GM18517 (cell line): ENCODE measurements around the gene ZNF689.
"Not testable (repeated sequence)": the region's sequence is repeated elsewhere in the genome, so short reads cannot be mapped to it uniquely, and the experiment has no call there.

ENCODE experiments used
- ATAC-seq: cut with Tn5 transposase; IDR thresholded peaks from one replicate; pipeline ENCODE4 v1.9.1; 2021; ENCODE audit warnings: mild to moderate bottlenecking, moderate library complexity; ENCODE audit not compliant: unreplicated experiment

ZNF689 gene

DNA sequence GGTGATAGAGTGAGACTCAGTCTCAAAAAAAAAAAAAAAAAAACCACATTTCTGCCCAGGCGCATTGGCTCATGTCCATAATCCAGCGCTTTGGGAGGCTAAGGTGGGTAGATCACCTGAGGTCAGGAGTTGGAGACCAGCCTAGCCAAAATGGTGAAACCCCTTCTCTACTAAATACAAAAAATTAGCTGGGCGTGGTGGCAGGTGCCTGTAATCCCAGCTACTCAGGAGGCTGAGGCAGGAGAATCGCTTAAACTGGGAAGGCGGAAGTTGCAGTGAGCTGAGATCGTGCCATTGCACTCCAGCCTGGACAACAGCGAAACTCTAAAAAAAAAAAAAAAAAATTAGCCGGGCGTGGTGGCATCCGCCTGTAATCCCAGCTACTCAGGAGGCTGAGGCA, 26.9 kb upstream of the ZNF689 start:
- ATAC-seq, result not testable (repeated sequence)

GRCh38 chr16:30636599-30636998, 26.4 kb upstream of the ZNF689 start:
- no peak for ATAC-seq

DNA sequence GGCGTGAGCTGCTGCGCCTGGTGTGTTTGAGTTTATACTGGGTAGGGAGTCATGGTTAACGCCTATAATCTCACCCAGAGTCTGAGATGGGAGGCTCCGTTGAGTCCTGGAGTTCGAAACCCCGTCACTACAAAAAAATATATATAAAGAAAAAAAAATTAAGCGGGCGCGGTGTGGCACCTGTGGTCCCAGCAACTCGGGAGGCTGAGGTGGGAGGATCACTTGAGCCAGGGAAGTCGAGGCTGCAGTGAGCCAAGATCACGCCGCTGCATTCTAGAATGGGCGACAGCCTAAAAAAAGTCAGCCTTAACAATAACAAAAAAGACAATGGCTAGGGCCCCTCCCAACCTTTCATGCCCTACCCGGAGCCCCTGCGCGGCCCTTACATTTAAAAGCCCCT, 23.3 kb upstream of the ZNF689 start:
- no peak for ATAC-seq

GRCh38 chr16:30632454-30632853, 22.3 kb upstream of the ZNF689 start:
- not testable (repeated sequence) for ATAC-seq

DNA sequence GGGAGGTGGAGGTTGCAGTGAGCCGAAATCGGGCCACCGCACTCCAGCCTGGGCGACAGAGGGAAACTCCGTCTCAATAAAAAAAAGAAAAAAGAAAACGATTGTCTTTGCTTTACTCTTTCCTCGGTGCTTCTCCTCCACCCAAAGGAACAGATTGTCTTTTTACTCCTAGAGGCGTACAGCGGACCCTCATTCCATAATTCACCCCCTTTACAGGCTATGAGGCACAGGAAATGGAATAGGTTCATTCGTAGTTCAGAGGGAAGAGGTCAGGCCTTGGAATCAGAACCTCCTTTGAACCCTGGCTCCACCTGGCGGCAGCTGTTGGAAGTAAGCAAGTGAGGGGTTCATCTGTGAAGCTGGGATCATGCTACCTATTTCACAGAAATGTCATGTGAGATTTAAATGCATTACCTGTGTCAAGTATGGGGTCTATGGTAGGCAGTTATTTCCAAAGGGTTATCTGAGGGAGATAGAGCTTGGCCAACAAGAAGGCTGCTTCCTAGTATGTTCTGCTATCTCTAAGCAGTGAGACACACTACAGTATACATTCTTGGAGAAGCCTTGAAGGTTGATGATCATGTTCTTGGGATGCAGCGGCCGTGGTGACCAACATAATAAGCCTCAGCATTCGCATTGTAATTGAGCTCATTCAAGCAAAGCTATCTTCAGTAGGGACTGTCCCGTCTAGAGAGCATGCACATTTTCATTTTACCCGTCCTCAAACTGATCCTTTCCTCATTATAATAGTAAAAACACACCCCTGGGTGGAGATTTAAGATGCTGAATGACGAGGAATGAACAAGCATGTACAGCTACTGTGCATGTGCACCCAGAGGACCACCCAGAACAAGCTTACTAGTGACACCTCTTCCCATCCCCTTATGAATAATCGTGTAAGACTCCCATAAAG, 18.7 kb upstream of the ZNF689 start:
- ATAC-seq, result no peak

DNA sequence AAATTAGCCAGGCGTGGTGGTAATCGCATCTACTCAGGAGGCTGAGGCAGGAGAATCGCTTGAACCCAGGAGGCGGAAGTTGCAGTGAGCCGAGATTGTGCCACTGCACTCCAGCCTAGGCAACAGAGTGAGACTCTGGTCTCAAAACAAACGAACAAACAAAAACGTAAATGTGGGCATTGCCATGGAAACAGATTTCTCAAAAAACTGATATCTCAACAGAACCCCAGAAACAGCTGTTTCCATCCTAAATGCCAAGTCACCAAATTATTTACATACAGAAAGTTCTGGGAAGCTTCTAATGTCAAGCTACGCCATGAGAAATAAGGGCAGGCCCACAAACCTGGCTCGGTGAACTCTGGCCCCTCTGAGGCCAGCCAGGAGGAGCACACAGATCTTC, 16.0 kb upstream of the ZNF689 start:
- ATAC-seq, result no peak

GRCh38 chr16:30623536-30624283, 13.5 kb upstream of the ZNF689 start:
- ATAC-seq, result no peak

DNA sequence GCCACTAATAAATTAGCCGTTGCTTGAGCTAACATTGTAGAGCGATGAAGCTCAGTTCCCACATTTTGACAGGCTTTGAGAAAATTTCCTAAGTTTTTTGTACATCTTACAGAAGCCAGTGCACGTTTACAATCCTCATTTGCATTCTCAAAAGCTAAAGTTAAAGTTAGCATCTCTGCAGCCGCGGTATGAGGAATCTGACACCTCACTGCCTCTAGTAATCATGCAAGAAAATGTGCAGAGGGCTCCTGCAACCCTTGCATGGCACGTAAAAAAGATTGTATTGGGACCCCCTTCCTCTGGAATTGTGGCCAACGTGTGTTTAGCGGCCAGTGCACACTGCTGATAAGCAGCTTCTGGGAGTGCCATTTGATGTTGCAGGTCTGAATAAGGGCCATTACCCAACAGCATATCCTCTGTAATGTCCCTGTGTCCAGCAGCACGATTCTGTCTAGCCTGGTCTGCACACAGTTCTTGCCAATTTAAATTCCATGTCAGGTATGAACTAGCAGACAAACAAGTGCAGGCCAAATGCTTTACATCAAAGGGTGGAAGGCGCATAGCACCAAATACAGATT, 12.4 kb upstream of the ZNF689 start:
- ATAC-seq, result no peak

- ATAC-seq, result no peak
Observed at GRCh38 chr16:30621765-30622164, 11.6 kb upstream of the ZNF689 start.

DNA sequence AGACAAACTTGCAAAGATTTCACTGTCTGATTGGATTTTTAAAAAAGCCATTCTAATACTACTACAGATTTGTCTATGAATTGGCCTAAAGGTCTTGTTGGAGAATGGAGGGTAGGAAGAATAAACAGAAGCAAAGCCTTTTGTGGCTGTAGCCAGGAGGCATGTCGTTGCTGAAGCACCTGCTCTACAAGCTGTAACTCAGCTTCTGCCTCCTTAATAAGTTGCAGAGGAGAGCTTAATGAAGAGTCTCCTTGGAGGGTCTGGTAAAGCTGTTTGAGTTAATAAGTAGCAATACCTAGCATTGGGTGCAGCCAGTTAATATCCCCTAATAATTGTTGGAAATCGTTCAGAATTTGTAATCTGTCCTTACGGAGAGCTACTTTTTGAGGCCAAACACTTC, 10.0 kb upstream of the ZNF689 start:
- no peak for ATAC-seq

DNA sequence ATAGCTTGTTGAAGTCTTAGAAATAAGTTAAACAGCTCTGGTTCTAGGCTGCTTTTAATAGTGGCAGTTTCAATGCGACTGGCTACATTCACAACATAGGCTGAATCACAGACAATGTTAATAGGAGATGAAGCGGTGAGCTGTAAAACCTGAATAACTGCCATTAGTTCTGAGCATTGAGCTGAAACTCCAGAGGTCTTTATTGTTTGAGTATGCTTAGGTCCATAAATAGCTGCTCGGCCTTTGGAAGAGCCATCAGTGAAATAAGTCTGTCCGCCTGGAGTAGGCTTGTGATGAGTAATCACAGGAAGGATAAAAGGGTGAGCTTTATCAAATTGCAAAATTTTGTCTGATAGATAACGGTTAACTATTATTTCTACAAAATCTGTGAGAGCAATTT, 9.4 kb upstream of the ZNF689 start:
- ATAC-seq, result no peak

GRCh38 chr16:30619202-30619601, 9.0 kb upstream of the ZNF689 start:
- no peak for ATAC-seq

DNA sequence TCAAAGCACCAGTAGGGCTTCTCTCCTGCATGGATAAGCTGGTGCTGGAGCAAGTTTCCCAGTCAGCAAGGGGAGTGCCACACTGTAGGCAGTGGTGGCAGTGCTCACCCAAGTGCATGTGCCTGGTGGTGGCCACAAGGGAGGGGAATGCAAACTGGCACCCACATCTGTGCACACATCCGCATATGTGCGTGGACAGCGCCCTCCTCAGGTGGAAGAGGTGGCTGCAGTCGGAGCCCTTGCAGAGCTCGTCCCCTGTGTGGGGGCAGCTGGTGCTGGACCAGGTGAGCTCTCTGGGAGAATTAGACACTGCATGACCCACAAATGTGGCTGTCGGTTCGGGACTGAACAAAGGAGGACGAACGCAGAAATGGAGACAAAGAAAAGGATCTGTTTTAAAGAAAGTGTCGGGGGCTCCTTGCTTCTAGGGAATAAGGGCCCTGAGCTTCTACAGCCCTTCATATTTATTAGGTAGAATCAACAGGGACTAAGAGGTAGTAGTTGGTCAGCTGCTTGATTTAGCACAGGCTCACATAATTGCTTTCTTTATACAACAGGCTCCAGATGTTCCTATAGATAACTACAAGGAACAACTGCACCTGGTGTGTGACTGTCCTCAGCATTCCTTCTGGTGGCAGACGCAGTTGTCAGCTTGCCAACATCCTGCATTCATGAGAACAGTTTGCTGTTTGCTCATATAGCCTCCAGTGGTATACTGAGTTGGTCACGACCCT, 5.3 kb upstream of the ZNF689 start:
- no peak for ATAC-seq

DNA sequence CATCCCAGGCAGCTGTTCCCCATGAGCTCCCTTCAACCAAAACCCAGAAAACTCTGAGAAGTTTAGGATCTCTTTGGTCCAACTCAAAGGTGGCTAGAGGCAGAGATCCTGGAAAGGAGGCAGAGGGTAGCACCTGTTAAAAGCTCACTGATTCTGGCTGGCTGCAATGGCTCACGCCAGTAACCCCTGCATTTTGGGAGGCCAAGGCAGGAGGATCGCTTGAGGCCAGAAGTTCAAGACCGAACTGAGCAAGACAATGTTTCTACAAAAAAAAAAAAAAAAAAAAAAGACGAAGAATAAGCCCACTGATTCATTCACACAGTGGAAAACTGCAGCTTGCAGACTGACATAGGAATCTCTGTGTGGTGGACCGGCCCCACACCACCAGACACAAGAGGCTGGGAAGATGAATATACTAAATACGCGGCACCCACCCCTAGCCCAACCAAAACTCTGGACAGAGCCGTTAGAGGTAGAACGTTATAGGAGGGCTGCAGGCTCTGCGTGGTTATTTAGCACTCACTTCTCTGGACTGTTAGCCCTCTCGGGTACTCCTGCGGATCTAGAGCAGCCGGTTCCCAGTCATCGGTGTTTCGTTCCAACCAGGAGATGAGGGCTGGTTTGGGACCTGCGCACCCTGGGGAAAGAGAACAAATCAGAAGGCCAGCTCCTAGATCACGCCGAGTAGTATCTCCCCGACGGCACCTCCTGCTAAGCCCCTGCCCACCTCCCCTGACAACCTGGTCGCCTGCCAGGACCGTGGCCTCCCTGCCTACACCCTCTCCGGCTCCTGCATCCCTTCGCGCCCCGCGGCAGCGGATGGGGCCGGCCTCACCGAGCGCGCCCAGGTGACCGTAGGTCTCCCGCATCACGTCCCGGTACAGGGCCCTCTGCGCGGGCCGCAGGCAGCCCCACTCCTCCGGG, 925 bp downstream of the ZNF689 start:
- ATAC-seq, result no peak

DNA sequence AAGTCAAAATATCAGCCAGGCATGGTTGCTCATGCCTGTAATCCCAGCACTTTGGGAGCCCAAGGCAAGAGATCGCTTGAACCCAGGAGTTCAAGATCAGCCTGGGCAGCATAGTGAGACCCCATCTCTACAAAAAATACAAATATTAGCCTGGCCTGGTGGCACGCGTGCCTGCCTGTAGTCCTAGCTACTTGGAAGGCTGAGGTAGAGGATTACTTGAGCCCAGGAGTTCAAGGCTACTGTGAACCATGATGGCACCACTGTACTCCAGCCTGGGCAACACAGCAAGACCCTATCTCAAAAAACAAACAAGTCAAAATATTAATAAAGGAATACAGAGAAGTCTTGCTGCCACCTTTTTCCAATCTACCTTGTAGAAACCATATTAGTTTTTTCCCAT, 4.2 kb downstream of the ZNF689 start:
- no peak for ATAC-seq

DNA sequence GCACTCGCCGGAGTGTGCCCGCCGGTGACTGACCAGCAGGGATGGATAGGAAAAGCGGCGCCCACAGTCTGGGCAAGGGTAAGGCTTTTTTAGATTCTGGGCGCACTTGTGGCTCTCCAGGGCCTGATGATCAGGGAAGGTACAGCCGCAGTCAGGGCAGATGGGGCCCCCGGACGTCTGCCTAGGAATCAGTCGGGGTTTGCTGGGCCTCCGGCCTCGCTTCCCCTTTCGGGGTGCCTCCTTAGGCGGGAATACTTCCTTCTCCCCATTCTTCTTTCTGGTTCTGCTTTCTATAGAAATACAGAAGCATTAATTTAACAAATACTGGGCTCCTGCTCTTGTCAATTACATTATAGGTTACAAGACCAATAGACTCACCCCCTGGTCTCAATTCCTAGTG, 5.0 kb downstream of the ZNF689 start:
- no peak for ATAC-seq

DNA sequence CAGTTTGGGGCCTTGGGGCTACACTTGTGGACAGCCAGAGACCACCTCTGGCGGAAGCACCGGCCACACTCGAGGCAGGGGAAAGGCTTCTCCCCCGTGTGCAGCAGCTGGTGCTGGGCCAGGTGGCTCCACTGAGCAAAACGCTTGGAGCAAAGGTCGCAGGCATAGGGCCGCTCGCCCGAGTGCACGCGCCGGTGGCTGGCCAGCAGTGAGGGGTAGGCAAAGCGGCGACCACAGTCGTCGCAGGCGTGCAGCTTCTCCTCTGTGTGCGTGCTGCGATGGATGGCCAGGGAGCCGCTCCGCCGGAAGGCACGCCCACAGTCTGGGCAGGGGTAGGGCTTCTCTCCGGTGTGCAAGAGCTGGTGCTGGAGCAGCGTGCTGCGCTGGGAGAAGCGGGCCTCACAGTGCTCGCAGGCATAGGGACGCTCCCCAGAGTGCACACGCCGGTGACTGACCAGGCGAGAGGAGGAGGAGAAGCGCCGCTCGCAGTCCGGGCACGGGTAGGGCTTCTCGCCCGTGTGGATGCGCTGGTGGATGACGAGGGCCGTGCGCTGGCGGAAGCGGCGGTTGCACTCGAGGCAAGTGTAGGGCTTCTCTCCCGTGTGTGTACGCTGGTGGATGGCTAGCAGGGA, 5.8 kb downstream of the ZNF689 start:
- no peak for ATAC-seq

DNA sequence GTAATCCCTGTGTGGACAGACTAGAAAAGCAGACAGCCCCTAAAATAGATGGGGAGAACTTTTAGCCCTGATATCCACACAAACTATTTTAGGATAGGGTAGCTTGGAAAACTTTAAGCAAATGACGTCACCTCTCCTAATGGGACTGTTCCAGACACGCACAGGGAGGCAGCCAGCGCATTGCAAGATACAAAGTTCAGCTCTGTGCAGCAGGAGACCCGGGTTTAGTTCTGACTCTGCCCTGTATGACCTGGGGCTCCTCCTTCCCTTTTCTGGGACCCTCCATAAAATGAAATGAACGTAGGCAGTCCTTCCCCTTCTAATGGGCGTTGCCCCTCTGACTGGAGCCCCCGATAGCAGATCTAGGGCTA, 6.3 kb downstream of the ZNF689 start:
- ATAC-seq, result no peak

GRCh38 chr16:30602616-30603277, 7.4 kb downstream of the ZNF689 start:
- no peak for ATAC-seq
